ENCODE measurements around the gene PARD3B. TPM values are rescaled to one million over a fixed set of nuclear protein-coding genes. Genes with fewer than 3 reads are reported as not detected.

The PARD3B gene
- total and polyA plus RNA-seq, 2 of the 8 experiments (the other 6 are each of a cell fraction or from before 2014, with no cell fraction given) = 1.2 to 5.7 TPM

GRCh38 chr2:204749319-204749718 is 204.0 kb downstream of the PARD3B start:
- DNase-seq (ENCODE audit: low read depth in 1 of 2, low spot score in 2 of 2) = no peak
- H3K4me3 ChIP-seq (ENCODE audit: extremely low read depth in 1 of 4, insufficient read depth in 2 of 4, low read depth in 3 of 4, low read length in 4 of 4) = no peak overlapping the region
- no peak overlapping the region for H2BK120ac ChIP-seq (replicated peaks; ENCODE audit: low read depth, low read length)
- no peaks in the 10 kb centered on the region for H3K79me1 ChIP-seq (ENCODE audit: low read depth, low read length)
- no peak overlapping the region for H3K27ac ChIP-seq (ENCODE audit: low read depth, low read length)
- H4K91ac ChIP-seq (replicated peaks; ENCODE audit: insufficient read length, low read length) = no peak overlapping the region
- peaks cover 0 to 2% (median 0%) of the 10 kb centered on the region in 4 experiments; a peak in 1 of 8 replicates for H3K36me3 ChIP-seq (ENCODE audit: control insufficient read depth in 2 of 4, insufficient read depth in 4 of 4, low read length in 3 of 4)
- no peak overlapping the region for H4K8ac ChIP-seq (ENCODE audit: extremely low read depth, insufficient read depth, low read length)
- 0 out of 7 replicates have a peak, but pooled peaks cover 0 to 3% (median 0%) of the 10 kb centered on the region in 4 experiments for H3K4me1 ChIP-seq (replicated peaks in 1 of 4; ENCODE audit: control insufficient read depth in 3 of 4, insufficient read depth in 4 of 4, low read length in 3 of 4)
- H2BK5ac ChIP-seq (ENCODE audit: low read depth, low read length) = no peak overlapping the region
- no peak overlapping the region for H3K56ac ChIP-seq (replicated peaks; ENCODE audit: insufficient read length, low read depth, low read length)
- H4K5ac ChIP-seq (ENCODE audit: insufficient read length, low read depth, low read length) = no peak overlapping the region
- no peak overlapping the region for H3K9ac ChIP-seq (replicated peaks in 1 of 4; ENCODE audit: extremely low read depth in 1 of 4, low read depth in 3 of 4, low read length in 3 of 4)
- H3K23me2 ChIP-seq (ENCODE audit: low read depth, low read length) = no peaks in the 10 kb centered on the region
- no peaks in the 10 kb centered on the region for H3K79me2 ChIP-seq (ENCODE audit: control insufficient read depth in 1 of 2, insufficient read depth in 2 of 2, low read length in 2 of 2)
- no peak overlapping the region for H2BK12ac ChIP-seq (ENCODE audit: low read depth, low read length)
- TF ChIP-seq ATF2 (IDR thresholded peaks at IDR 0.05; ENCODE audit: low read length) = no peak
- no peak for TF ChIP-seq EZH2 (IDR thresholded peaks at IDR 0.05; ENCODE audit: low read depth, low read length, severe bottlenecking)
- TF ChIP-seq SIN3A (conservative IDR thresholded peaks at IDR 0.05 in 1 of 2, IDR thresholded peaks at IDR 0.05 in 1 of 2; ENCODE audit: low read depth in 1 of 2, low read length in 2 of 2) = no peak
- TF ChIP-seq ZNF274 (IDR thresholded peaks at IDR 0.05; ENCODE audit: borderline replicate concordance, extremely low read depth, low read length) = no peak
- TF ChIP-seq SAP30 (IDR thresholded peaks at IDR 0.05; ENCODE audit: insufficient read depth, insufficient replicate concordance, low read length) = no peak
- no peak for TF ChIP-seq EGR1 (IDR thresholded peaks at IDR 0.05; ENCODE audit: borderline replicate concordance, low read depth, low read length)
- TF ChIP-seq KDM1A (IDR thresholded peaks at IDR 0.05; ENCODE audit: borderline replicate concordance, low read length) = no peak
- no peak for TF ChIP-seq E2F6 (IDR thresholded peaks at IDR 0.05)
- ChIA-PET POLR2A (ENCODE audit: partially characterized antibody) (no interaction called here), CTCF (ENCODE audit: partially characterized antibody) (interaction anchor here (0.8 kb wide), 1 partner anchor 294 kb away, joined by 3 read pairs; no protein-coding TSS in a partner anchor)
- H4K20me1 ChIP-seq (replicated peaks in 1 of 2; ENCODE audit: control insufficient read depth in 1 of 2, insufficient read depth in 2 of 2, low read length in 2 of 2) = no peaks in the 10 kb centered on the region
- no peak overlapping the region for H3K4me2 ChIP-seq (ENCODE audit: insufficient read depth in 1 of 2, low read depth in 2 of 2, low read length in 2 of 2)
- no peak overlapping the region for H2AK5ac ChIP-seq (ENCODE audit: low read depth, low read length)
- no peak overlapping the region for H3K4ac ChIP-seq (replicated peaks; ENCODE audit: insufficient read length, low read depth, low read length)
- H3K23ac ChIP-seq (ENCODE audit: insufficient read length) = no peak overlapping the region
- H3K9me3 ChIP-seq (ENCODE audit: insufficient read depth in 2 of 2, low read depth in 1 of 2, low read length in 1 of 2) = no peaks in the 10 kb centered on the region
- no peak overlapping the region for H2BK20ac ChIP-seq (ENCODE audit: low read length)
- no peaks in the 10 kb centered on the region for H3K27me3 ChIP-seq (replicated peaks in 1 of 4; ENCODE audit: control insufficient read depth in 3 of 4, extremely low read depth in 1 of 4, insufficient read depth in 3 of 4, low read length in 3 of 4)
- 97% methylated on average over 3 of the region's 3 CpGs; no CpG with 5 or more reads in 1 of the 2 experiments for WGBS, 2 experiments (ENCODE audit: extremely low coverage in 1 of 2, insufficient coverage in 1 of 2, insufficient read length in 1 of 2, insufficient replicate concordance in 2 of 2, low coverage in 1 of 2, low lambda C conversion rate in 2 of 2, missing lambda C conversion rate in 1 of 2)
- H3K18ac ChIP-seq (ENCODE audit: extremely low read depth, low read length) = no peak overlapping the region
- H2BK15ac ChIP-seq (ENCODE audit: low read length) = no peak overlapping the region
- no peak overlapping the region for H2AFZ ChIP-seq (ENCODE audit: low read length)
- no peak overlapping the region for H3K14ac ChIP-seq (ENCODE audit: insufficient read length)
- FAIRE-seq = no peak

Data from H1 (cell line).